Suprapubic skin (tissue), 4 donors: ENCODE measurements around the gene SMIM1. TPM values are rescaled to one million over a fixed set of nuclear protein-coding genes. Genes with fewer than 3 reads are reported as not detected.

Source experiments
- DNase-seq, 2 donors: peaks; one replicate each; pipeline ENCODE4 v3.0.0-alpha.2; 2019; ENCODE audit warnings: low spot score in 2 of 2
- H3K27ac ChIP-seq: fragments of 200-600 bp; sonication (generic); one replicate; pipeline ENCODE4 v1.5.1; 2019
- H3K27me3 ChIP-seq: fragments of 200-600 bp; sonication (generic); one replicate; pipeline ENCODE4 v1.5.1; 2019
- H3K36me3 ChIP-seq: fragments of 200-600 bp; sonication (generic); one replicate; pipeline ENCODE4 v1.5.1; 2019
- H3K4me1 ChIP-seq: fragments of 200-600 bp; sonication (generic); one replicate; pipeline ENCODE4 v1.5.1; 2019
- H3K4me3 ChIP-seq: fragments of 200-600 bp; sonication (generic); one replicate; pipeline ENCODE4 v1.5.1; 2019; ENCODE audit warnings: mild to moderate bottlenecking
- H3K9me3 ChIP-seq: fragments of 200-600 bp; sonication (generic); one replicate; pipeline ENCODE4 v1.5.1; 2019
- EP300 ChIP-seq: sonication (generic); formaldehyde crosslinking; IDR thresholded peaks from one replicate; pipeline ENCODE4 v1.6.1; 2017; ENCODE audit warnings: antibody characterized with exemption
- POLR2A ChIP-seq, 2 donors: fragments of 450-650 bp; IDR thresholded peaks; one replicate each; pipeline ENCODE4 v1.6.1; 2017; ENCODE audit warnings: antibody characterized with exemption in 2 of 2, mild to moderate bottlenecking in 2 of 2, moderate library complexity in 2 of 2
- POLR2AphosphoS5 ChIP-seq, 3 donors: sonication (generic); formaldehyde crosslinking; IDR thresholded peaks; one replicate each; pipeline ENCODE4 v1.6.1; 2017; ENCODE audit warnings: antibody characterized with exemption in 3 of 3
- WGBS: methylation state at CpG from one replicate; pipeline ENCODE4 v1.1.5; 2018; 5-methylcytosine and 5-hydroxymethylcytosine counted together
- total RNA-seq, 4 donors: library from RNA; depleted of rRNA; stranded (reverse); fragments of >200 nt; gene quantifications; one replicate each; pipeline ENCODE4 v1.1.0, GENCODE V29; 2016
- TF ChIP-seq, protein P1 (sequence below), 2 donors: fragments of 200-600 bp in 1 of 2; fragments of 450-650 bp in 1 of 2; sonication (generic) in 1 of 2; IDR thresholded peaks; one replicate each; pipeline ENCODE4 v1.5.1; 2016 to 2019; ENCODE audit warnings: antibody characterized with exemption in 2 of 2, mild to moderate bottlenecking in 1 of 2, moderate library complexity in 1 of 2

SMIM1 gene
- total RNA-seq, 4 donors from 2014 or later = 3.2 to 8.4 (median 3.4) TPM; not detected in 1

DNA sequence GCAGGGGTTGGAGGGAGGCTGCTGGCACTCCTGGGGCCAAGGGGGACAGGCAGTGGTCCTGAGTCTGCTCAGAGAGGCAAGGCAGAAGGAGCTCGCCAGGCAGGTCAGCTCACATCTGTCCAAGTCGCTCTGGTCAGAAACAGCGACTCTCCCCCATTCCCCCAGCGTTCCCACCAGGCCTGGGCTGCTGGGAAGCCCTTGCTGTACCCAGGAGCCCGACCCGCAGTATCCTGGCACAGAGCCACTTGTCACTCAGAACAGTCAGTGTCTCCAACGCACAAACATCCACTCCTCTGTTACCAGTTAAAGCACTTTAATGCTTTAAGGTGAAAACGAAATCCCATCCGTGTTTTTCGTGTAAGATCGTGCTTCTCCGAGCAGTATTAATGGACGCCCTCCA, 36.9 kb upstream of the SMIM1 start:
- Histone ChIP-seq H3K27ac (no peak overlapping the region), H3K36me3 (peaks cover 48% of the 10 kb centered on the region)
- DNase-seq = no peak

DNA sequence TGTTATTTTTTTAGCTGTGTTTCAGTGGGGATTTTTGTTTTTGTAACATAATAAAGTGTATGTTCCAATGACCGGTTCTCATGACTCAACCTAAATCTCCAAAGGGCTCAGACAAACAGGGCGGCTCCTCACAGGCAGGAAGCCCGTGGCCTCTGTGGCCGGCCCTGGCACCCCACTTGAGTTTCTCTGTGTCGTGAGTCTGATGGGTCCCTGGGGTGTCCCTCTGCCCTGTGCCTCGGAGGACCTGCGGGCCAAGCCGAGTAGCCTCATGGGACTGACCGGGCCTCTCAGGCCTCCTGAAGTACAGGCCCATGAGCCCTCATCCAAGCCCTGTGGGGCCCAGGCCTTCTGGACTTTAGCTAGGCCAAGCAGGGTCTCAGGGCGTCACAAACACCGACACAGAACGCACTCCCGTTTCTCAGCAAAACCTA, 36.4 kb upstream of the SMIM1 start:
- Histone ChIP-seq H3K9me3 (no peaks in the 10 kb centered on the region), H3K4me3 (no peak overlapping the region), H3K4me1 (peaks cover 16% of the 10 kb centered on the region), H3K27ac (no peak overlapping the region), H3K36me3 (peaks cover 51% of the 10 kb centered on the region), H3K27me3 (no peaks in the 10 kb centered on the region)
- no peak for DNase-seq
- 83% methylated on average over 13 of the region's 13 CpGs for WGBS
- TF ChIP-seq POLR2AphosphoS5 (IDR thresholded peaks at IDR 0.05) = no peak
- TF ChIP-seq, protein P1, sequence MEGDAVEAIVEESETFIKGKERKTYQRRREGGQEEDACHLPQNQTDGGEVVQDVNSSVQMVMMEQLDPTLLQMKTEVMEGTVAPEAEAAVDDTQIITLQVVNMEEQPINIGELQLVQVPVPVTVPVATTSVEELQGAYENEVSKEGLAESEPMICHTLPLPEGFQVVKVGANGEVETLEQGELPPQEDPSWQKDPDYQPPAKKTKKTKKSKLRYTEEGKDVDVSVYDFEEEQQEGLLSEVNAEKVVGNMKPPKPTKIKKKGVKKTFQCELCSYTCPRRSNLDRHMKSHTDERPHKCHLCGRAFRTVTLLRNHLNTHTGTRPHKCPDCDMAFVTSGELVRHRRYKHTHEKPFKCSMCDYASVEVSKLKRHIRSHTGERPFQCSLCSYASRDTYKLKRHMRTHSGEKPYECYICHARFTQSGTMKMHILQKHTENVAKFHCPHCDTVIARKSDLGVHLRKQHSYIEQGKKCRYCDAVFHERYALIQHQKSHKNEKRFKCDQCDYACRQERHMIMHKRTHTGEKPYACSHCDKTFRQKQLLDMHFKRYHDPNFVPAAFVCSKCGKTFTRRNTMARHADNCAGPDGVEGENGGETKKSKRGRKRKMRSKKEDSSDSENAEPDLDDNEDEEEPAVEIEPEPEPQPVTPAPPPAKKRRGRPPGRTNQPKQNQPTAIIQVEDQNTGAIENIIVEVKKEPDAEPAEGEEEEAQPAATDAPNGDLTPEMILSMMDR (IDR thresholded peaks at IDR 0.05) = no peak
- no peak for TF ChIP-seq POLR2A (IDR thresholded peaks at IDR 0.05)
- no peak for TF ChIP-seq EP300

More for the DNA sequence above, 36.9 kb upstream of the SMIM1 start:
- Histone ChIP-seq H3K27me3 (no peaks in the 10 kb centered on the region), H3K9me3 (no peaks in the 10 kb centered on the region), H3K4me3 (no peak overlapping the region), H3K4me1 (peaks cover 16% of the 10 kb centered on the region)
- whole genome bisulfite sequencing = 81% methylated on average over 13 of the region's 13 CpGs
- TF ChIP-seq, protein P1 (IDR thresholded peaks at IDR 0.05) = no peak
- TF ChIP-seq EP300 (no peak), POLR2AphosphoS5 (IDR thresholded peaks at IDR 0.05) (no peak), POLR2A (IDR thresholded peaks at IDR 0.05) (no peak)

DNA sequence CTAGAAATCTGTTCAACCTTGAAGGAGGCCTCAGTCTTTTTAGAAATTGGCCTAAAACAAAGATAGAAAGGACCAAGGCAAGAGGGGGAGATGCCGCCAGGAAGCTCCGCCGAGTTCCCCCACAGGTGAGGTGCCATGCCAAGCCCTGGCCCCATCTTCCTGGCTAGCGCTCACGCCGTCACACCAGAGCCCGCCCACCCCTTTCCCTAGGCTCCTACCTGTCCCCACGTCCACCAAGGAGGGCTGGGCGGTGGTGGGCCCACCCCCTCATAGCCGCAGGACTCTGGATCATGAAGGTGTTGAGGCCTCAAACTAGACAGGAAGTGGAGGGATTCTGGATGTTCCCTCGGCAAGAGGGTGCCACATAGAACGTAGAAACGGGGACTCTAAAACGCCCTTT, 35.8 kb upstream of the SMIM1 start:
- Histone ChIP-seq H3K27me3 (no peaks in the 10 kb centered on the region), H3K4me3 (no peak overlapping the region), H3K36me3 (peaks cover 55% of the 10 kb centered on the region), H3K9me3 (no peaks in the 10 kb centered on the region), H3K4me1 (peaks cover 11% of the 10 kb centered on the region), H3K27ac (no peak overlapping the region)
- TF ChIP-seq POLR2A (IDR thresholded peaks at IDR 0.05) (no peak), POLR2AphosphoS5 (IDR thresholded peaks at IDR 0.05) (no peak), EP300 (no peak)
- TF ChIP-seq, protein P1 (IDR thresholded peaks at IDR 0.05) = no peak
- DNase-seq = no peak
- 79% methylated on average over 14 of the region's 14 CpGs for WGBS

DNA sequence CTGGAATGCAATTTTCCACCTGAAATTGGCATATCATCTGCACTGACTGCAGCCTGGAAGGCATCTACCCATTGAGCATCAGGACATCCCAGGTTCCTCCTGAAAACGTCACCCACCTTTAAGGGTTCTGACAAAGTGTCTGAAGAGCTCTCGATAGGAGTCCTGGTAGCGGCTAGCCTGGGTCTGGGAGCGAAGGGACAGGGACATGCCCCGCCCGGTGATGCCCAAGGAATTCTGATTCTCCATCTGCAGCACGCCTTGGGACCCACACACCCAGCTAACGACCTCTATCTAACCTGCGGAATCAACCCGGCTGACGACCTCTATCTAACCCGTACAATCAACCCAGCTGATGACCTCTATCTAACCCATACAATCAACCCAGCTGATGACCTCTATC, 33.6 kb upstream of the SMIM1 start:
- H3K27me3 ChIP-seq = no peaks in the 10 kb centered on the region
- no peak overlapping the region for H3K27ac ChIP-seq
- no peak for DNase-seq
- H3K4me3 ChIP-seq = no peak overlapping the region
- H3K36me3 ChIP-seq = peaks cover 68% of the 10 kb centered on the region
- 90% methylated on average over 12 of the region's 12 CpGs for WGBS
- H3K4me1 ChIP-seq = peaks cover 11% of the 10 kb centered on the region
- TF ChIP-seq, protein P1 (IDR thresholded peaks at IDR 0.05) = no peak
- no peak for TF ChIP-seq POLR2A (IDR thresholded peaks at IDR 0.05)
- TF ChIP-seq EP300 = no peak
- no peak for TF ChIP-seq POLR2AphosphoS5 (IDR thresholded peaks at IDR 0.05)
- H3K9me3 ChIP-seq = no peaks in the 10 kb centered on the region

- peaks cover 63% of the 10 kb centered on the region for H3K36me3 ChIP-seq
- H3K4me1 ChIP-seq = peaks cover 11% of the 10 kb centered on the region
- no peak for DNase-seq
- H3K27ac ChIP-seq = no peak overlapping the region
- 88% methylated on average over 8 of the region's 9 CpGs for WGBS
- no peaks in the 10 kb centered on the region for H3K9me3 ChIP-seq
- H3K4me3 ChIP-seq = no peak overlapping the region
- TF ChIP-seq POLR2AphosphoS5 (IDR thresholded peaks at IDR 0.05) = no peak
- TF ChIP-seq POLR2A (IDR thresholded peaks at IDR 0.05) = no peak
- TF ChIP-seq, protein P1 (IDR thresholded peaks at IDR 0.05) = no peak
- no peak for TF ChIP-seq EP300
- no peaks in the 10 kb centered on the region for H3K27me3 ChIP-seq
Observed at GRCh38 chr1:3740042-3740441, 32.5 kb upstream of the SMIM1 start.
